ENCODE measurements around the gene TPP1.

The TPP1 gene

DNA sequence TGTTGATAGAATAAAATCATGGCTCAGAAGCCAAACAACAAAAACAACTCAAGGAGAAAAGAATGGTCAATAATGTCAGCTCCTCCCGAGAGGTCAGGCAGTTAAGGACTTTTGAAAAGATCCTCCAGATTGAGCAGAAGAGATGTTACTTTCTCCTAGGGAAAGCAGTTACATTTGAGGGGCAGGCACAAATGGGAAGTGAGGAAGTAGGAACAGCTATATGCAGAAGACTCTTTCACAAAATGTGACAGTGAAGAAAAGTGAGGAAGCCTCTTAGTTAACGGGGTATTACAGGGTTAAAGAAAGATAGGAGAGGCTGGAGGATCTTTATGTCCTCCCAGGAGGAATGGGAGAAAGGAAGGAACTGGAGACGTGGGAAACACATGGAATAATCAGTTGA, 33.0 kb upstream of the TPP1 start:
- no peaks in the 10 kb centered on the region for H4K20me1 ChIP-seq (ENCODE audit: insufficient read depth, low read length, poor library complexity, severe bottlenecking)
- TF ChIP-seq CTCF (conservative IDR thresholded peaks at IDR 0.05; ENCODE audit: low read length) (no peak), EZH2phosphoT487 (IDR thresholded peaks at IDR 0.05; ENCODE audit: borderline replicate concordance) (no peak)
- peaks cover 9% of the 10 kb centered on the region for H3K4me1 ChIP-seq (ENCODE audit: insufficient read depth, low read length, poor library complexity, severe bottlenecking)
- no peaks in the 10 kb centered on the region for H3K9me3 ChIP-seq (ENCODE audit: insufficient read depth, low read depth, low read length)
- no peak overlapping the region for H3K4me2 ChIP-seq (ENCODE audit: low read depth, low read length, poor library complexity, severe bottlenecking)
- H3K9me2 ChIP-seq (replicated peaks; ENCODE audit: low read depth, low read length) = no peaks in the 10 kb centered on the region
- H3K79me2 ChIP-seq (ENCODE audit: insufficient read depth, low read length) = no peaks in the 10 kb centered on the region
- no peak overlapping the region for H3K9ac ChIP-seq (ENCODE audit: low read depth, low read length, poor library complexity, severe bottlenecking)
- H3K4me3 ChIP-seq (ENCODE audit: low read length, poor library complexity, severe bottlenecking) = no peak overlapping the region
- no peaks in the 10 kb centered on the region for H3K36me3 ChIP-seq (ENCODE audit: insufficient read depth, low read length)
- no peaks in the 10 kb centered on the region for H3F3A ChIP-seq (ENCODE audit: low read depth)
- H2AFZ ChIP-seq (ENCODE audit: low read length) = no peak overlapping the region
- H3K27me3 ChIP-seq (ENCODE audit: insufficient read depth, low read length, poor library complexity, severe bottlenecking) = no peaks in the 10 kb centered on the region

DNA sequence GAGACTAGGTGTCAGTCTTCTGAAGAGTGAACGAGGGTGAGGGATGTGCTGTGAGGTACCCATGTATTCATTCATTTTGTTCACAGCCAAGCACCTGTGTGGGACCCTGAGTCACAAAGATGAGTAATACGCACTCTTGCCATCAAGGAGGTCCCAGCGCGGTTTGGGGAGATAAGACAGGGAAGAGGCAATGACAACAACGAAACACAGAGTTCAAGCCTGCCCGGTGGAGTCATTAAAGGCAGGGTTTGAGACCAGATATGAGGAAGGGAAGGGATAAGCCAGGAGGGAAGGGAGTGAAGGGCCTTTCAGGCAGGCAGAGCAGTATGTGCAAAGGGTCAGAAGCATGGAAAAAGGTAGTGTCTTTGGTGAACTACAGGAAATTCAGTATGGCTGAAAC, 31.8 kb upstream of the TPP1 start:
- H3K9me3 ChIP-seq (ENCODE audit: insufficient read depth, low read depth, low read length) = no peaks in the 10 kb centered on the region
- no peak overlapping the region for H3K4me2 ChIP-seq (ENCODE audit: low read depth, low read length, poor library complexity, severe bottlenecking)
- no peak overlapping the region for H3K4me3 ChIP-seq (ENCODE audit: low read length, poor library complexity, severe bottlenecking)
- TF ChIP-seq CTCF (conservative IDR thresholded peaks at IDR 0.05; ENCODE audit: low read length) (no peak), EZH2phosphoT487 (IDR thresholded peaks at IDR 0.05; ENCODE audit: borderline replicate concordance) (no peak)
- no peaks in the 10 kb centered on the region for H3K9me2 ChIP-seq (replicated peaks; ENCODE audit: low read depth, low read length)
- H3K9ac ChIP-seq (ENCODE audit: low read depth, low read length, poor library complexity, severe bottlenecking) = no peak overlapping the region
- no peaks in the 10 kb centered on the region for H3K79me2 ChIP-seq (ENCODE audit: insufficient read depth, low read length)
- H3K36me3 ChIP-seq (ENCODE audit: insufficient read depth, low read length) = no peaks in the 10 kb centered on the region
- H2AFZ ChIP-seq (ENCODE audit: low read length) = no peak overlapping the region
- H3K4me1 ChIP-seq (ENCODE audit: insufficient read depth, low read length, poor library complexity, severe bottlenecking) = peaks cover 21% of the 10 kb centered on the region
- no peaks in the 10 kb centered on the region for H4K20me1 ChIP-seq (ENCODE audit: insufficient read depth, low read length, poor library complexity, severe bottlenecking)
- no peaks in the 10 kb centered on the region for H3F3A ChIP-seq (ENCODE audit: low read depth)
- H3K27me3 ChIP-seq (ENCODE audit: insufficient read depth, low read length, poor library complexity, severe bottlenecking) = no peaks in the 10 kb centered on the region

GRCh38 chr11:6650104-6650503, 30.9 kb upstream of the TPP1 start:
- Histone ChIP-seq H3K36me3 (ENCODE audit: insufficient read depth, low read length) (no peaks in the 10 kb centered on the region), H3F3A (ENCODE audit: low read depth) (no peaks in the 10 kb centered on the region), H3K27me3 (ENCODE audit: insufficient read depth, low read length, poor library complexity, severe bottlenecking) (no peaks in the 10 kb centered on the region), H3K9me3 (ENCODE audit: insufficient read depth, low read depth, low read length) (no peaks in the 10 kb centered on the region), H2AFZ (ENCODE audit: low read length) (no peak overlapping the region), H3K4me2 (ENCODE audit: low read depth, low read length, poor library complexity, severe bottlenecking) (no peak overlapping the region), H3K9me2 (replicated peaks; ENCODE audit: low read depth, low read length) (no peaks in the 10 kb centered on the region), H3K4me1 (ENCODE audit: insufficient read depth, low read length, poor library complexity, severe bottlenecking) (peaks cover 28% of the 10 kb centered on the region), H3K4me3 (ENCODE audit: low read length, poor library complexity, severe bottlenecking) (no peak overlapping the region), H4K20me1 (ENCODE audit: insufficient read depth, low read length, poor library complexity, severe bottlenecking) (no peaks in the 10 kb centered on the region), H3K9ac (ENCODE audit: low read depth, low read length, poor library complexity, severe bottlenecking) (no peak overlapping the region), H3K79me2 (ENCODE audit: insufficient read depth, low read length) (no peaks in the 10 kb centered on the region)
- no peak for TF ChIP-seq EZH2phosphoT487 (IDR thresholded peaks at IDR 0.05; ENCODE audit: borderline replicate concordance)

GRCh38 chr11:6648501-6648900, 29.3 kb upstream of the TPP1 start:
- H3K4me2 ChIP-seq (ENCODE audit: low read depth, low read length, poor library complexity, severe bottlenecking) = no peak overlapping the region

More at GRCh38 chr11:6648501-6648900, 29.3 kb upstream of the TPP1 start:
- no peaks in the 10 kb centered on the region for H3K36me3 ChIP-seq (ENCODE audit: insufficient read depth, low read length)
- H3K4me1 ChIP-seq (ENCODE audit: insufficient read depth, low read length, poor library complexity, severe bottlenecking) = peaks cover 28% of the 10 kb centered on the region
- H3K9me2 ChIP-seq (replicated peaks; ENCODE audit: low read depth, low read length) = no peaks in the 10 kb centered on the region
- no peaks in the 10 kb centered on the region for H4K20me1 ChIP-seq (ENCODE audit: insufficient read depth, low read length, poor library complexity, severe bottlenecking)
- H3K4me3 ChIP-seq (ENCODE audit: low read length, poor library complexity, severe bottlenecking) = no peak overlapping the region
- H3K9ac ChIP-seq (ENCODE audit: low read depth, low read length, poor library complexity, severe bottlenecking) = no peak overlapping the region
- H3K9me3 ChIP-seq (ENCODE audit: insufficient read depth, low read depth, low read length) = no peaks in the 10 kb centered on the region
- no peak overlapping the region for H2AFZ ChIP-seq (ENCODE audit: low read length)
- no peaks in the 10 kb centered on the region for H3K27me3 ChIP-seq (ENCODE audit: insufficient read depth, low read length, poor library complexity, severe bottlenecking)
- H3F3A ChIP-seq (ENCODE audit: low read depth) = no peaks in the 10 kb centered on the region
- TF ChIP-seq EZH2phosphoT487 (IDR thresholded peaks at IDR 0.05; ENCODE audit: borderline replicate concordance) = no peak
- no peak for TF ChIP-seq CTCF (conservative IDR thresholded peaks at IDR 0.05; ENCODE audit: low read length)
- no peaks in the 10 kb centered on the region for H3K79me2 ChIP-seq (ENCODE audit: insufficient read depth, low read length)

Measured in Loucy (cell line).